SK-N-MC (cell line): ENCODE measurements around the gene REV1.

Experiments used
- EZH2 ChIP-seq: fragments of 200-600 bp; sonication (generic); IDR thresholded peaks from one replicate; pipeline ENCODE4 v1.6.1; 2017; ENCODE audit warnings: antibody characterized with exemption
- FOXP2 ChIP-seq: optimal IDR thresholded peaks from 2 replicates; pipeline ENCODE3; 2011; ENCODE audit warnings: mild to moderate bottlenecking, moderate library complexity; ENCODE audit not compliant: insufficient read depth; ENCODE audit errors: extremely low read length, control extremely low read depth
- POLR2AphosphoS5 ChIP-seq: IDR thresholded peaks from 2 replicates; pipeline ENCODE4 v1.6.1; 2012; ENCODE audit warnings: mild to moderate bottlenecking, low read depth, low read length, borderline replicate concordance

GRCh38 chr2:99373144-99373543, 116.7 kb downstream of the REV1 start:
- no peak for TF ChIP-seq EZH2
- TF ChIP-seq POLR2AphosphoS5: no peak
- TF ChIP-seq FOXP2: no peak
